OCI-LY1 (cell line): ENCODE data around the gene POLQ.

Source experiments
- CTCF ChIP-seq: fragments of 200-600 bp; sonication (generic), shearing (Covaris generic); IDR thresholded peaks from 2 replicates; pipeline ENCODE4 v1.5.1; 2017; ENCODE audit warnings: mild to moderate bottlenecking, antibody characterized with exemption, low read length, moderate library complexity, mixed read lengths
- EZH2 ChIP-seq: fragments of 200-600 bp; sonication (generic), shearing (Covaris generic); IDR thresholded peaks from 2 replicates; pipeline ENCODE4 v1.8.0; 2017; ENCODE audit warnings: borderline replicate concordance, mixed run types, mild to moderate bottlenecking, antibody characterized with exemption, low read length, moderate library complexity, mixed read lengths

- TF ChIP-seq EZH2 (no peak), CTCF (no peak)
These were observed 72.8 kb downstream of the POLQ start for GRCh38 chr3:121473001-121473400.
